Hepatic stellate cell (primary cell): Measurements from ENCODE around the gene LRRN4CL.
A peak's percentile ranks its signal among the peaks of the same experiment; 100 is the strongest.

Experiments
- DNase-seq: peaks from one replicate; pipeline ENCODE4 v3.0.0; 2011; ENCODE audit warnings: low spot score

Gene LRRN4CL

DNA sequence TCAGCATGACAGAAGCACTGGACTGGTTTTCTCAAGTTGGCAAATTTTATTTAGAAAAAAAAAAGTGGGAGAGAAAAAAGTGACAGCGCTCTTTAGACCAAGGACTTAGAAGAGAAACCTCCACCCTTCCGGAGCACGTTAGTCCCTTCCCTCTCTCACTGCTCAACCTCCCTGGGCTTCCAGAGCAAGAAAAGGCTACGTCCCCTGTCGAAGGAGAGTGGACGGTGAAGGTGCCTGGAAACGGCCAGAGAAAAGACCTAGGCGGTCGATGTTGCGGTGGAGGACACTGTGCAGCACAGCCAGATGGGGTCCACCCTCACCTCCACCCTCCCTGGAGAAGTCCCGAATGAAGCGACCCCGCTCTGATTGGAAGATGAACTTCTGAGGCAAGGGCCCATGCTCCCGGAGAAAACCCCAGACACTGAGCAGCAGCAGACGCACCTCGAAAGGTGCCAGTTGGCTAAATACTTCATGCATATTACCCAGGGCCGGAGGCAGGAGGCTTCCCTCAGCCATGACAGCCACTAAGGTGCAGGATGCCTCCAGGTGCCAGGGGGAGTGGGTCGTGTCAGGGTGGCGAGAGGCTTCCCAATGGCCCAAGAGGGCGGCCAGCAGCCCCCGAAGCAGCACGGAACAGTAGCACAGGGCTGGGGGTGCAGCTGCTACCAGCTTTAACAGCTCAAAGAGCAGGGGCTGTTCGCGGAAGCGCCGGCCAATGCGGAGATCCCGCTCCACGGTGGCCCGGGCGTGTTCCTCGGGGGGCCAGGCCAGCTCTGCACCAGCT lies 42.3 kb downstream of the LRRN4CL start:
- DNase-seq, result no peak

DNA sequence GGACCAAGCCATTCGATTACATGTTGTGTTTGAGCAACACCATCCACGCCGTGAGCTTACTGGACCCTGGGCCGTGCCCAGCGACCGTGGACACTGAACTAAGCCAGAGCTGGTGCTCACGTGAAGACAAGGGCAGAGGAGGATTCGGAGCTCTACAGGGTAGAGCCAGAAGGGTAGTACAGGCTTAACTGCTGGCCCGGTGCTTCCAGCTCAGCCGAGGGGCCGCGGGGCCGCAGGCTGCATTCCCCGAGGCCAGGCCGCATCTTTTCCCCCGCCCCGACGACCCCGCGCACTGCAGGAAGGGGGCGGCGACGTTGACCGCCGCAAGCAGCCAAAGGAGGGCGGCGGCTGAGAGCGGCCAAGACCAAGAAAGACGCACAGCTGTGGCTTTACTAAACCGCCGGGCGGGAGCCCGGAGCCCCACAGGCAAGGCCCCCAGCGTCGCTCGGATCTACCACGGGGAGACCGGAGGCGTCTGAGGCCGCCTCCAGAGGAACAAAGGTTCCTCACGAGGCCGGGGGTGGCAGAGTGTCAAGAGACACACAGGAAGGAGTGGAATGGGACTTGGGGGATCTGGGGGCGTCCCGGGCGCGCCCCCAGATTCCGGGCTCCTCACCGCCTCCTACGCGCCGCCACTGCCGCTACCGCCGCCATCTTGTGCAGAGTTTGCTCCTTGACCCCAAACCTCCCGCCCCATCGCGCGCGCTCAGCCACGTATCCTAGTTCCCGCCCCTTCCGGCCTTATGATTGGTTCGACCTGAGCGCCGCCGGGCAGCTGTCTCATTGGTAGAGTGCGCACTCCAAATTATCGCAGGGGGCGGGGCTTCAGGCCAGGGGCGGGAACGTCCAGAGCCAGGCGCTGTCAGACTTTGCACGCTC lies 43.1 kb downstream of the LRRN4CL start, which contains the start of gene GANAB:
TSS of gene GANAB (minus strand) at position 668 of the 879 bp plus-strand sequence. CDS start at position 654, 14 bp downstream.
- peak; percentile 100 for DNase-seq

DNA sequence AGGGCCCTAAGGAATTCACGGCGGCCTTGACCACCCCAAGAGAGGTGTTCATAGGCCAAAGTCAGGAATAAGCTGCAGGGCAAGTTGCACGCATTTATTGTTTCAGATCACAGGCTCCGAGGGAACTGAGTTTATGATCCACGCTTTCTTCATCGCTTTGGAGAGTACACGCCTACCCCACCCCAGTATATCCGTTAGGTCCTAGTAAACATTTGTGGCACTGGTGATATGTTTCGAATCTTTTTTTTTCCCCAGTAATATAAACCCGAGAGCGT lies 43.7 kb downstream of the LRRN4CL start:
- no peak for DNase-seq

DNA sequence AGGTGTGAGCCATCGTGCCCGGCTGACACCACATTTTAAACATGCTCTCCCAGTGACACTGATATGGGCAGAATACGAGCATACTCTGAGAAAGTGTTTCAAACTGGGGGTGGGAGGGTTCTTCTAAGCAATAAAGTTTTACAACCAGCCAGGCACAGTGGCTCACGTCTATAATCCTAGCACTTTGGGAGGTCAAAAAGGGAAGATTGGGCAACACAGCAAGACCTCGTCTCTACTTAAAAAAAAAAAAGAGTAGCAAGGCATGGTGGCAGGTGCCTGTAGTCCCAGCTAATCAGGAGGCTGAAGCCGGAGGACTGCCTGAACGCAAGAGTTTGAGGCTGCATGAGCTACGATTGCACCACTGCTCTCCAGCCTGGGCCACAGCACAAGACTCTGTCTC lies 45.1 kb downstream of the LRRN4CL start:
- DNase-seq, result no peak
